ENCODE results near the gene NSMF. TPM values are rescaled to one million over a fixed set of nuclear protein-coding genes. Genes with fewer than 3 reads are reported as not detected.

The NSMF gene
- total and polyA plus RNA-seq, 2 donors (not counting 3 experiments of a cell fraction or from before 2014, with no cell fraction given), result 43.3 to 53.7 TPM

DNA sequence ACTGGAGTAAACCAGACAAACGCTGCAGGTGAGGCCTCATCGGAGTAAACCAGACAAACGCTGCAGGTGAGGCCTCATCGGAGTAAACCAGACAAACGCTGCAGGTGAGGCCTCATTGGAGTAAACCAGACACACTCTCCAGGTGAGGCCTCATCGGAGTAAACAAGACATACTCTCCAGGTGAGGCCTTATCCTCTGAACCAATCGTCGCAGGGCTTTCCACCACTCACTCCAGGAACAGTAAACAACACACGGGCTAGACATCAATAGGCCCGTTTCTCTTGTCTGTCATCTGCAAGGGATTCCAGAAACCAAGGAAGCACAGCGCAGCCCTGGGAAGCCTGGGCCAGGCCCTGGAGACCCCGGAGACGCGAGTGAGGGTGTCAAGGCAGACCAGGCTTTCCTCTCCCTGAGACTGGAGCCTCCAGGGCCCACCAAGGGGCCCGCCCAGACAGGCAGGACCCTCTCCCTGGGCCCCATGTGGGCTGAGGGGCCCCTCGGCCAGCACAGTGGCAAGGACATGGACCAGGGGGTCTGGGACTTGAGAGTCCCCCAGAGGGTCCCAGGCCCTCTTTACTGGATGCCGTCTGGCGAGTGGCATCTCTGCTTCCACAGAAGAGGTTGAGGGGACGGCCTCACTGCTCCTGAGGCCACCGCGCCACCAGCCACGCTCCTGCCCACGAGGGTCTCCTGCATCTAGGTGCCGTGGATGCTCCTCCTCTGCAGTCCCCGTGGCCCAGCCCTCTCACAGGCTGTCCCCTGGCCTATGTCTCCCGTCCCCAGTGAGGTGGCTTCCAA is 26.4 kb upstream of the NSMF start:
- TF ChIP-seq POLR2AphosphoS5 (IDR thresholded peaks at IDR 0.05; ENCODE audit: insufficient read depth, low read depth, low read length) (no peak), FOS (IDR thresholded peaks at IDR 0.05; ENCODE audit: borderline replicate concordance, insufficient read depth, low read length) (no peak), JUN (IDR thresholded peaks at IDR 0.05; ENCODE audit: borderline replicate concordance, insufficient read depth, insufficient read length, low read depth) (no peak), CTCF (IDR thresholded peaks at IDR 0.05; ENCODE audit: extremely low read depth in 1 of 2, insufficient read depth in 1 of 2, low read depth in 1 of 2, low read length in 2 of 2) (no peak)
- Histone ChIP-seq H3K79me2 (ENCODE audit: control insufficient read depth, insufficient read depth, low read length) (no peaks in the 10 kb centered on the region), H3K27me3 (ENCODE audit: control insufficient read depth in 2 of 2, insufficient read depth in 2 of 2, low read length in 2 of 2) (no peaks in the 10 kb centered on the region), H3K4me1 (ENCODE audit: control insufficient read depth, extremely low read depth, insufficient read depth, low read length) (peaks cover 6% of the 10 kb centered on the region), H3K4me3 (replicated peaks in 1 of 3; ENCODE audit: insufficient read depth in 1 of 3, low read depth in 1 of 3, low read length in 3 of 3) (no peak overlapping the region), H3K4me2 (ENCODE audit: insufficient read depth, low read length) (no peak overlapping the region), H3K9me3 (replicated peaks; ENCODE audit: control insufficient read depth, insufficient read depth, low read length) (no peaks in the 10 kb centered on the region), H4K20me1 (replicated peaks; ENCODE audit: control insufficient read depth, extremely low read depth, insufficient read depth, low read length) (no peaks in the 10 kb centered on the region), H2AFZ (ENCODE audit: low read depth, low read length) (no peak overlapping the region), H3K27ac (ENCODE audit: insufficient read depth, low read depth, low read length) (no peak overlapping the region), H3K9ac (replicated peaks; ENCODE audit: extremely low read depth, insufficient read depth, low read length) (no peak overlapping the region), H3K9me1 (replicated peaks; ENCODE audit: control insufficient read depth, extremely low read depth, insufficient read depth, low read length) (no peaks in the 10 kb centered on the region), H3K36me3 (ENCODE audit: control insufficient read depth in 2 of 2, extremely low read depth in 1 of 2, insufficient read depth in 2 of 2, low read length in 2 of 2) (no peaks in the 10 kb centered on the region)
- CTCF ChIA-PET, result no interaction called here
- FAIRE-seq (no peak), DNase-seq (ENCODE audit: low read depth, low spot score) (no peak)
- intact Hi-C loops (cut with micrococcal nuclease), result no loop called here
- BruUV-seq (replicated peaks), result no TSS peak
- POLR2A ChIA-PET, result no interaction called here
- dilution Hi-C loops (cut with MboI; ENCODE audit: extremely low pct_ligation_motif_present, low sequenced_read_pairs), result no loop called here
